OCI-LY1 (cell line): Measurements from ENCODE around the gene ATG14.

Experiments used
- H2AFZ ChIP-seq: fragments of 200-600 bp; sonication (generic), shearing (Covaris generic); 2 replicates; pipeline ENCODE4 v1.6.0; 2014; ENCODE audit warnings: antibody characterized with exemption, mild to moderate bottlenecking, low read length
- H3F3A ChIP-seq: fragments of 200-600 bp; sonication (generic), shearing (Covaris generic); 2 replicates; pipeline ENCODE4 v1.6.0; 2014; ENCODE audit warnings: mild to moderate bottlenecking, antibody characterized with exemption, low read length, moderate library complexity; ENCODE audit not compliant: insufficient read depth
- H3K27ac ChIP-seq: fragments of 200-600 bp; sonication (generic); 2 replicates; pipeline ENCODE4 v1.5.1; 2014; ENCODE audit warnings: low read length, mixed run types, mild to moderate bottlenecking, low read depth; ENCODE audit not compliant: poor library complexity, severe bottlenecking
- H3K27me3 ChIP-seq: fragments of 200-600 bp; sonication (generic); 2 replicates; pipeline ENCODE4 v1.6.0; 2014; ENCODE audit warnings: antibody characterized with exemption, mild to moderate bottlenecking, low read length, moderate library complexity; ENCODE audit not compliant: insufficient read depth
- H3K36me3 ChIP-seq: fragments of 200-600 bp; sonication (generic); 2 replicates; pipeline ENCODE4 v1.6.1; 2014; ENCODE audit warnings: mild to moderate bottlenecking, antibody characterized with exemption, low read length, moderate library complexity, mixed read lengths; ENCODE audit not compliant: insufficient read depth
- H3K4me1 ChIP-seq: fragments of 200-600 bp; sonication (generic); 2 replicates; pipeline ENCODE4 v1.5.1; 2014; ENCODE audit warnings: mild to moderate bottlenecking, low read length, moderate library complexity; ENCODE audit not compliant: insufficient read depth, severe bottlenecking
- H3K4me2 ChIP-seq: fragments of 200-600 bp; sonication (generic), shearing (Covaris generic); 2 replicates; pipeline ENCODE4 v1.6.1; 2014; ENCODE audit warnings: low read length
- H3K4me3 ChIP-seq: fragments of 200-600 bp; sonication (generic); 2 replicates; pipeline ENCODE4 v1.5.1; 2014; ENCODE audit warnings: low read length, low read depth, mild to moderate bottlenecking, mixed read lengths; ENCODE audit not compliant: poor library complexity, severe bottlenecking
- H3K79me2 ChIP-seq: fragments of 200-600 bp; shearing (Covaris generic); 2 replicates; pipeline ENCODE4 v1.6.1; 2016; ENCODE audit warnings: mixed run types, low read length, mixed read lengths; ENCODE audit not compliant: insufficient read depth
- H3K9ac ChIP-seq: fragments of 200-600 bp; sonication (generic), shearing (Covaris generic); 2 replicates; pipeline ENCODE4 v1.6.1; 2014; ENCODE audit warnings: mild to moderate bottlenecking, low read length, mixed read lengths
- H3K9me2 ChIP-seq: fragments of 200-600 bp; sonication (generic), shearing (Covaris generic); 2 replicates; pipeline ENCODE4 v1.6.1; 2014; ENCODE audit warnings: low read depth, mild to moderate bottlenecking, low read length, mixed read lengths
- H3K9me3 ChIP-seq: fragments of 200-600 bp; shearing (Covaris generic); 2 replicates; pipeline ENCODE4 v1.6.1; 2014; ENCODE audit warnings: low read length, mixed read lengths
- H4K20me1 ChIP-seq: fragments of 200-600 bp; sonication (generic), shearing (Covaris generic); 2 replicates; pipeline ENCODE4 v1.6.0; 2016; ENCODE audit warnings: mild to moderate bottlenecking, low read length; ENCODE audit not compliant: insufficient read depth
- CTCF ChIP-seq: fragments of 200-600 bp; sonication (generic), shearing (Covaris generic); IDR thresholded peaks from 2 replicates; pipeline ENCODE4 v1.5.1; 2017; ENCODE audit warnings: mild to moderate bottlenecking, antibody characterized with exemption, low read length, moderate library complexity, mixed read lengths
- EZH2 ChIP-seq: fragments of 200-600 bp; sonication (generic), shearing (Covaris generic); IDR thresholded peaks from 2 replicates; pipeline ENCODE4 v1.8.0; 2017; ENCODE audit warnings: borderline replicate concordance, mixed run types, mild to moderate bottlenecking, antibody characterized with exemption, low read length, moderate library complexity, mixed read lengths

ATG14 gene

GRCh38 chr14:55436931-55437330, 25.3 kb upstream of the ATG14 start:
- Histone ChIP-seq H4K20me1 (no peaks in the 10 kb centered on the region), H3K9me2 (no peaks in the 10 kb centered on the region), H3K79me2 (no peaks in the 10 kb centered on the region), H2AFZ (no peak overlapping the region), H3K27me3 (no peaks in the 10 kb centered on the region), H3K9me3 (no peaks in the 10 kb centered on the region), H3F3A (no peaks in the 10 kb centered on the region), H3K27ac (no peak overlapping the region), H3K4me3 (no peak overlapping the region), H3K36me3 (no peaks in the 10 kb centered on the region), H3K9ac (no peak overlapping the region), H3K4me2 (no peak overlapping the region), H3K4me1 (no peaks in the 10 kb centered on the region)
- TF ChIP-seq EZH2: no peak
- no peak for TF ChIP-seq CTCF

GRCh38 chr14:55436519-55436918, 24.9 kb upstream of the ATG14 start:
- H3K9me2 ChIP-seq: no peaks in the 10 kb centered on the region
- H2AFZ ChIP-seq: no peak overlapping the region
- no peak overlapping the region for H3K27ac ChIP-seq
- H3K79me2 ChIP-seq: no peaks in the 10 kb centered on the region
- no peak overlapping the region for H3K9ac ChIP-seq
- H3F3A ChIP-seq: no peaks in the 10 kb centered on the region
- no peaks in the 10 kb centered on the region for H3K4me1 ChIP-seq
- no peaks in the 10 kb centered on the region for H3K27me3 ChIP-seq
- H3K36me3 ChIP-seq: no peaks in the 10 kb centered on the region
- no peak overlapping the region for H3K4me2 ChIP-seq
- TF ChIP-seq CTCF (no peak), EZH2 (no peak)
- H4K20me1 ChIP-seq: no peaks in the 10 kb centered on the region
- no peaks in the 10 kb centered on the region for H3K9me3 ChIP-seq
- no peak overlapping the region for H3K4me3 ChIP-seq

- Histone ChIP-seq H3F3A (no peaks in the 10 kb centered on the region), H3K4me1 (peaks cover 3% of the 10 kb centered on the region), H3K36me3 (no peaks in the 10 kb centered on the region), H3K27ac (no peak overlapping the region), H3K9me2 (no peaks in the 10 kb centered on the region), H3K9me3 (no peaks in the 10 kb centered on the region), H3K9ac (no peak overlapping the region), H4K20me1 (no peaks in the 10 kb centered on the region), H3K27me3 (no peaks in the 10 kb centered on the region), H3K79me2 (no peaks in the 10 kb centered on the region), H2AFZ (no peak overlapping the region), H3K4me3 (no peak overlapping the region), H3K4me2 (no peak overlapping the region)
- TF ChIP-seq EZH2: no peak
- TF ChIP-seq CTCF: no peak
These were observed 23.2 kb upstream of the ATG14 start for GRCh38 chr14:55434805-55435174.
